Cortex of kidney (tissue), 1 donor: ENCODE data around the gene WNT7A.

ENCODE experiments used
- DNase-seq: peaks from one replicate; lab custom pipeline; 2025; lab: John Stamatoyannopoulos, UW

WNT7A gene

GRCh38 chr3:13845806-13846205 is 34.1 kb downstream of the WNT7A start:
- DNase-seq: no peak

DNA sequence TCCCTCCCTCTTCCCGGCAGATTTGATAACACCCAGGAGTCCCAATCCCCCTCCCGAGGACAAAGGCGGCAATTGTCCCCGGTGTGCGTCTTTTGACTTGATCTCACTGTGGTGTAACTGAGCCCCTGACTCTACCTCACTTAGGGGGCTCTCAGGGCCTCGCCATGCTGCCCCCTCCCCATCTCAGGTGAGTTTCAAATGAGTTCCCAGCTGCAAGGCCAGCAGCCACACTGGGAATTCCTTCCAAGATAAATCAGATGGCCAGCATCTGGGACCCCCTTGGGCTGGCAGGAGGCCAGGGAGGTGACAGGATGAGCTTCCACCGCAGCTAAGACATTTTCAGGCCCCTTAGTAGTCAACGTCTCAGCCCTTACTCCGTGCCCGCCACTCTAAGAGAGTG is 35.0 kb downstream of the WNT7A start:
- DNase-seq: no peak

DNA sequence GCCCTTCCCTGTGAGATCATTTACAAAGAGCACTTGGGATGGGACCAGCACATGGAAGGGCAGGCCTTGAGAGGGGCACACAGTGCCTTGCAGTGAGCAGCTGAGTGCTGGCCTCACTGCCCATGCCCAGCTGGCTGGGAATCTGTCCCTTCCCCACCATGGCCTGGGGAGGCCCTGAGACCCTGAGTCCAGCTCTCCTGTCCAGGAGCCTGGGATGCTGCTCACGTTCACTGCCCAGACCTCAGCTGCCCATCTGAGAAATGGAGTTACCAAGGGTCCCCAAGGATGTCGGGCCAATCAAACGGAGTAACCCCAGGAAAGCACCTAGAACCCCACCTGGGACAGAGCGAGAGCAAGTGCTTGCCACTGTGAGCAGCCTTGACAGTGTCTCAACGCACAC is 35.6 kb downstream of the WNT7A start:
- no peak for DNase-seq

- no peak for DNase-seq
Observed at GRCh38 chr3:13843351-13843750, 36.5 kb downstream of the WNT7A start.

- DNase-seq: no peak
Observed at GRCh38 chr3:13842226-13842625, 37.6 kb downstream of the WNT7A start.

- no peak for DNase-seq
Observed at GRCh38 chr3:13841826-13842225, 38.0 kb downstream of the WNT7A start.

- no peak for DNase-seq
Observed at GRCh38 chr3:13841141-13841540, 38.7 kb downstream of the WNT7A start.

DNA sequence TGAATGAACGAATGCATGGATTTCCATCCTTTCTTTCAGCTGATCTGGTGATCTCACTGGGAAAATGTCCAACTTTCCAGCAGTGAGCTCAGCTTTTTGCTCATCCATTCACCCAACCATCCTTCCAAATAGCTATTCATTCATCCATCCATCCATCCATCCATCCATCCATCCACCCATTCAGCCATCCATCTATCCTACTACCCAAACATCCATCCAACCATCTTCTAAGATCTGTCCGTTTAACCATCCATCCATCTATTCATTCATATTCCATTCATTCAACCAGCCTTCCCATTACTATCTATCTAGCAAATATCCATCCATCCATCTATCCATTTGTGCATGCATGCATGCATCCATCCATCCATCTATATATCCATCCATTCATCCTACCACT is 39.4 kb downstream of the WNT7A start:
- DNase-seq: no peak

- DNase-seq: no peak
Observed at GRCh38 chr3:13839726-13840340, 40.0 kb downstream of the WNT7A start.

DNA sequence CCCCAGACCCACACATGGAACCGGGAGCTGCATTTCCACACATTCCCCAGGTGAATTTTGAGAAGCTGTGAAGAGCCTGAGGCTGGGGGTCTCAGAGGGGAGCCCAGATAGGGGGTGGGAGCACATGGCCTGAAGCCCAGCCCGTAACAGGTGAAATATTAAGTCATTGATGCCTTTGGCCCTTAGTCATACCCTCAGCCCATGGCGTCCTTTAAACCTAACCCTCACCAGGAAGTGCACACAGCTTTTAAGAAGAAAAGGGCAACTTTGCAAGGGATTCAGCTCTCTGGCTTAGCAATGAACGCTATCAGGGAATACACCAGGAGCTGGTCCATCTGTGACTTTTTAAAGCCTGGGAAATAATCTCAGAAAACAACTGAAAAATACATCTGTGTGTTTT is 40.6 kb downstream of the WNT7A start:
- DNase-seq: no peak

DNA sequence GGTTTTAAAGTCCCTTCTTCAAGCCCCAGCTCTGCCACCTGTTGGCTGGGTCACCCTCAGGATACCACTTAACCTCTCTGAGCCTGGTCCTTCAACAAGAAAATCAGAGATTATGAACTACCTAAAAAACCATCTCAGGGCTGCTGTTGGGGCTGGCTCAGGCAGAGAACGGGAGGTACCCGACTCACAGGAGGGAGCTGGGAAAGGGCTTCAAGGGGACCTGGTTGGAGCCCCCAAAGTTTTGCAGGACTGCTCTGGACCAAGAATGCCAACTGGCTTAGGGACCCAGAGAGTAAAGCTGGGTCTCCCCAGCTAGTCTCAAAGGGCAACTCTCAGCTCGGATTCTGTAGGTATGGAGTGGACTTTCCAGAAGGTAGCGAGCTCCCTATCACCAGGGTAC is 41.5 kb downstream of the WNT7A start:
- no peak for DNase-seq

DNA sequence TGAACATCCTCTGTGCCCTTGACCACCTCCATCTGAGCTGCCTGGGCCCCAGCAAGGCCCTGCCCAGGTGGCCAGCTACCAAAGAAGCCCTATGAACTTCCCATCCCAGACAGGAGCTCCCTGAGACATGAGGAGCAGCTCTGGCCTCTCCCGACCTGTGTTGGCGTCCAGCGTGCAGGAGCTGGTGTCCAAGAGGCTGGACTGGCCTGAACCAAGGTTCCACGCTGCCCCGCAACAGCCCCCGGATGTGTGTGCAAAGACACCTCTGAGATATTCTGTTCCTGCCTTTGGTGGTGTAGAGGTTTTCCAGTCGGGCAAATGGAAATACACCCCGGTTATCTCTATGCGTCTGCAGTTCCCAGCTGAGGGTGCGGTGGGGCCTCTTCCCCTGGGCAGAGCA is 42.1 kb downstream of the WNT7A start:
- DNase-seq: no peak

GRCh38 chr3:13836658-13837587 is 42.9 kb downstream of the WNT7A start:
- DNase-seq: no peak

GRCh38 chr3:13835246-13835645 is 44.6 kb downstream of the WNT7A start:
- DNase-seq: no peak

DNA sequence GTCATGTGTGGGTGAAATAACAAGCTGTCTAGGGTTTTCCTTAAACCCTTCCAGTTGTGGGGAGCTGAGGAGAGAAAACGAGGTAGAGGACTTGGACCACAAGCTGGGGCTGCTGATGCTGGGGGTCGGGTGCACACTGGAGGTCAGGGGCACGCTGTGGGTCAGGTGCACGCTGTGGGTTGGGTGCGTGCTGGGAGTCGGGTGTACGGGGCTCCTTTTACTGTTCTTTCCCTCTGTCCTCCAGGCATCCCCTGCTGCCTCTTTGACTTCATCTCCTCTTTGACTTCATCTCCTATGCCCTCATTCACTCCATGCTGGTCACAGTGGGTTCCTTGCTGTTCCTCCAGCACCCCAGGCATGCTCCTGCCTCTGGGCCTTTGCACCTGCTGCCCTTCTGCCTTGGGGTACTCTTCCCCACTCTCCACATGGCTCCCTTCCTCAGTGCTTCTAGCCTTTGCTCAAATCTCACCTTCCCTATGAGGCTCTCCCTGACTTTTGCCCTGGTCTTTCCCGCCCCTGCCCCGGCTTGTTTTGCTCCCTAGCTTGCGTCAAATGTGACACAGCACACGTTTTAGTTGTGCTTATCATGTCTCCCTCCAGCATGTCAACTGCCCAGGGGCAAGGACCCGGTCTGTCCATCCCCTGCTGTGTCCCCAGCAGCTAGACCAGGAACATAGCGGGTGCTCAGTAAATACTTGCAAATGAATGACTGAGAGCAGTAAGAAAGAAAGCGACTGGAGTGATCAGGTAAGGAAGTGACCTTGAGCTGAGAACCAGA is 45.4 kb downstream of the WNT7A start:
- no peak for DNase-seq

DNA sequence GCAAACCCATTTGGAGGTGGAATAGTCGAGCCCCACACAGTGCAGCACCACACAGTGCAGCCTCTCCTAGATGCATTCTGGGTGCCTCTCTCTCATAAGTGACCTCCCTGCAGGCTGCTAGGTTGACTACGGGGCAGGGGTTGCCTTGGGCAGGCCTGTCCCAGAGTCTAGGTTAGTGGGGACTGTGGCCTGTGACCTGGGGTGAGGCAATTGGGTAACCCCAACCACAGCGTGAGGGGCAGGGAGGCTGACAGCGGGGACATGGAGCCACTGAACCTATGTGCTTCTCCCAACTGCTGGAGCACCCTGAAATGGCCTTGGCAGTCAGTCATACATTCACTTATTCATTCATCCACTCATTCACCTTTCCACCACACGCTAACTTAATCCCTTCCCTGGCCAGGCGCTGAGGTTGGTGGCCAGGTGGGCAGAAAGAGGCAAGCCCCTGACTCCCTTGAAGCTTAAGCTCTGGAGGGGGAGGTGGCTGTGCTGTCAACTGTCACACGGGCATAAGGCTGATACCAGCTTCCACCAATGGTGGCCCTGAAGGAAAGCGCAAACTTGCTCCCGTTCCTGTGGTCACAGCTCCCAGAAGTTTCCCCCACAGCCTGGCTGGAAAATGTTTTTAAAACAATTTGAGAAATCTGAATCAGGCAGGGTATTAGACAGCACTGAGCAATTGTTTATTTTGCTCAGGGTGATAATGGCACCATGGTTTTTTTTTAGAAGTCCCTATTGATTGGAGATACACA is 46.2 kb downstream of the WNT7A start:
- no peak for DNase-seq

- DNase-seq: no peak
Observed at GRCh38 chr3:13832130-13832529, 47.7 kb downstream of the WNT7A start.

- DNase-seq: no peak
Observed at GRCh38 chr3:13831386-13831996, 48.4 kb downstream of the WNT7A start.

GRCh38 chr3:13829311-13829710 is 50.6 kb downstream of the WNT7A start:
- no peak for DNase-seq

- no peak for DNase-seq
Observed at GRCh38 chr3:13828501-13829265, 51.2 kb downstream of the WNT7A start.

DNA sequence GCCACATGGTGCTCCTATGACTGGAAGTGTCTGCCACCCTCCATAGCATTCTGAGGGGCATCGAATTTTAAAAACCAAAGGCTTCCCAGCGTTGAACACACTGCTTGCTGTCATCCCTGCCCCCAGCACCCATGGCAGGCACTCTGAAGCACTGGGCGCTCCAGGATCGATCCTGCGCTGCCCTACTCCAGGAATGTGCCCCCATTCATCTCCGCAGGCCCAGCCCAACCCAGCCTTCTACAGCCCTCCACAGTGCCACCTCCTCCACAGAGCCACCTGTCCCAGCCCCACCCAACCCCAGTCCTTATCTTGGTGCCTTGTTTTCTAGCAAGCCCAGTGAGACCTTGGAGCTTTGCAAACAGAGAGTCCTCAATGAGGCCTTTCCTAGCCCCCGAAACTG is 52.2 kb downstream of the WNT7A start:
- DNase-seq: no peak
